HEK293 (cell line): Measurements from ENCODE around the gene CHMP4A.

ENCODE experiments used
- CTCF ChIA-PET: fragments of 350-600 bp; formaldehyde crosslinking; extraction: SDS; loops from one replicate; lab custom pipeline; 2021; ENCODE audit warnings: antibody characterized with exemption; lab: Yijun Ruan, JAX
- POLR2A ChIA-PET: fragments of 300-600 bp; formaldehyde crosslinking; extraction: SDS; loops from one replicate; lab custom pipeline; 2020; ENCODE audit warnings: antibody characterized with exemption, inconsistent platforms; lab: Yijun Ruan, JAX
- H3K27ac ChIP-seq: fragments of 200-500 bp; sonication (Bioruptor generic); 2 replicates; pipeline ENCODE4 v1.5.1; 2014; ENCODE audit warnings: low read depth, low read length, control low read depth, inconsistent platforms; ENCODE audit errors: extremely low read depth
- H3K36me3 ChIP-seq, 2 experiments: fragments of 200-500 bp in 1 of 2; sonication (Bioruptor generic) in 1 of 2; 1 replicate in 1 of 2; 2 replicates in 1 of 2; pipeline ENCODE4 v1.5.1; 2014 to 2017; ENCODE audit warnings: inconsistent platforms in 2 of 2, low read length in 2 of 2; ENCODE audit not compliant: control insufficient read depth in 2 of 2, insufficient read depth in 1 of 2
- H3K4me1 ChIP-seq: fragments of 200-500 bp; sonication (Bioruptor generic); 2 replicates; pipeline ENCODE4 v1.5.1; 2014; ENCODE audit warnings: mild to moderate bottlenecking, low read length, inconsistent platforms; ENCODE audit not compliant: control insufficient read depth, insufficient read depth
- H3K4me3 ChIP-seq: 2 replicates; pipeline ENCODE4 v1.5.1; 2011; ENCODE audit warnings: low read depth, mild to moderate bottlenecking, control low read depth, low read length, moderate library complexity
- H3K9me3 ChIP-seq: fragments of 200-500 bp; sonication (Bioruptor generic); 2 replicates; pipeline ENCODE4 v1.5.1; 2014; ENCODE audit warnings: low read depth, low read length, inconsistent platforms; ENCODE audit not compliant: control insufficient read depth, insufficient read depth
- GLI4 ChIP-seq: fragments of 450-650 bp; formaldehyde crosslinking; IDR thresholded peaks from 2 replicates; pipeline ENCODE4 v1.5.1; 2016; ENCODE audit warnings: missing biosample characterization, missing genetic modification characterization
- GLIS1 ChIP-seq: fragments of 450-650 bp; formaldehyde crosslinking; IDR thresholded peaks from 2 replicates; pipeline ENCODE4 v1.5.1; 2016; ENCODE audit warnings: missing biosample characterization, missing genetic modification characterization
- HOXA7 ChIP-seq: sonication (generic); formaldehyde crosslinking; IDR thresholded peaks from 2 replicates; pipeline ENCODE4 v1.8.1; 2022; ENCODE audit warnings: missing genetic modification reagents, borderline replicate concordance
- KLF9 ChIP-seq: fragments of 450-650 bp; formaldehyde crosslinking; IDR thresholded peaks from 2 replicates; pipeline ENCODE4 v1.5.1; 2016; ENCODE audit warnings: missing biosample characterization, missing genetic modification characterization, low read depth
- PRDM2 ChIP-seq: fragments of 450-650 bp; formaldehyde crosslinking; IDR thresholded peaks from 2 replicates; pipeline ENCODE4 v1.5.1; 2016; ENCODE audit warnings: missing biosample characterization, missing genetic modification characterization, borderline replicate concordance
- TCF7L2 ChIP-seq: IDR thresholded peaks from 2 replicates; pipeline ENCODE4 v1.6.1; 2011; ENCODE audit warnings: low read depth, mild to moderate bottlenecking, inconsistent platforms, low read length, moderate library complexity, borderline replicate concordance
- ZBTB1 ChIP-seq: fragments of 450-650 bp; formaldehyde crosslinking; IDR thresholded peaks from 2 replicates; pipeline ENCODE4 v1.5.1; 2016; ENCODE audit warnings: missing biosample characterization, missing genetic modification characterization
- ZBTB49 ChIP-seq: fragments of 450-650 bp; formaldehyde crosslinking; IDR thresholded peaks from 2 replicates; pipeline ENCODE4 v1.5.1; 2016; ENCODE audit warnings: missing biosample characterization, missing genetic modification characterization, low read depth
- ZFHX2 ChIP-seq: fragments of 450-650 bp; formaldehyde crosslinking; conservative IDR thresholded peaks from 2 replicates; pipeline ENCODE4 v1.5.1; 2016; ENCODE audit warnings: missing biosample characterization, missing genetic modification characterization
- ZNF175 ChIP-seq: fragments of 450-650 bp; formaldehyde crosslinking; IDR thresholded peaks from 2 replicates; pipeline ENCODE4 v1.5.1; 2016; ENCODE audit warnings: missing biosample characterization, missing genetic modification characterization
- ZNF214 ChIP-seq: fragments of 450-650 bp; formaldehyde crosslinking; IDR thresholded peaks from 2 replicates; pipeline ENCODE4 v1.5.1; 2017; ENCODE audit warnings: missing biosample characterization, mild to moderate bottlenecking, missing genetic modification characterization, borderline replicate concordance
- ZNF26 ChIP-seq: fragments of 450-650 bp; formaldehyde crosslinking; IDR thresholded peaks from 2 replicates; pipeline ENCODE4 v1.5.1; 2016; ENCODE audit warnings: missing biosample characterization, missing genetic modification characterization
- ZNF354C ChIP-seq: fragments of 450-650 bp; formaldehyde crosslinking; IDR thresholded peaks from 2 replicates; pipeline ENCODE4 v1.5.1; 2016; ENCODE audit warnings: missing biosample characterization, missing genetic modification characterization, low read depth, borderline replicate concordance
- ZNF561 ChIP-seq: fragments of 450-650 bp; IDR thresholded peaks from 2 replicates; pipeline ENCODE4 v1.5.1; 2018; ENCODE audit warnings: missing biosample characterization, missing genetic modification characterization, borderline replicate concordance
- ZNF571 ChIP-seq: fragments of 450-650 bp; formaldehyde crosslinking; IDR thresholded peaks from 2 replicates; pipeline ENCODE4 v1.5.0; 2017; ENCODE audit warnings: missing biosample characterization, missing genetic modification characterization
- ZNF660 ChIP-seq: fragments of 450-650 bp; IDR thresholded peaks from 2 replicates; pipeline ENCODE4 v1.5.1; 2018; ENCODE audit warnings: missing biosample characterization, mild to moderate bottlenecking, missing genetic modification characterization
- ZNF792 ChIP-seq: fragments of 450-650 bp; formaldehyde crosslinking; IDR thresholded peaks from 2 replicates; pipeline ENCODE4 v1.5.1; 2016; ENCODE audit warnings: missing biosample characterization, missing genetic modification characterization
- ZSCAN4 ChIP-seq: fragments of 450-650 bp; formaldehyde crosslinking; IDR thresholded peaks from 2 replicates; pipeline ENCODE4 v1.5.1; 2017; ENCODE audit warnings: missing biosample characterization, missing genetic modification characterization
- ZSCAN5A ChIP-seq: fragments of 450-650 bp; formaldehyde crosslinking; IDR thresholded peaks from 2 replicates; pipeline ENCODE4 v1.5.1; 2016; ENCODE audit warnings: missing biosample characterization, missing genetic modification characterization

CHMP4A gene

GRCh38 chr14:24184104-24184970 lies 29.0 kb downstream of the CHMP4A start:
- ChIA-PET CTCF (interaction anchor here (2.2 kb wide), 1 partner anchor 23 kb away, joined by 8 read pairs; the partner anchor contains the start of gene IRF9), POLR2A (no interaction called here)
- Histone ChIP-seq H3K27ac (no peak overlapping the region), H3K4me1 (peaks cover 7% of the 10 kb centered on the region; the same call in 1 of the 2 replicates), H3K9me3 (no peaks in the 10 kb centered on the region), H3K4me3 (no peak overlapping the region), H3K36me3 (peaks cover 0 to 85% of the 10 kb centered on the region in 2 experiments; a peak in 2 of 3 replicates)
- TF ChIP-seq ZNF354C (tag by site-specific recombination), result no peak
- no peak for TF ChIP-seq ZNF792 (tag by site-specific recombination)
- no peak for TF ChIP-seq TCF7L2
- no peak for TF ChIP-seq ZSCAN4
- no peak for TF ChIP-seq GLI4
- no peak for TF ChIP-seq ZNF571 (tag by site-specific recombination)
- no peak for TF ChIP-seq PRDM2 (tag by site-specific recombination)
- no peak for TF ChIP-seq ZBTB1 (tag by site-specific recombination)
- no peak for TF ChIP-seq KLF9
- TF ChIP-seq ZNF660 (tag by site-specific recombination), result no peak
- TF ChIP-seq ZFHX2 (tag by site-specific recombination), result no peak
- no peak for TF ChIP-seq HOXA7 (CRISPR knock-in tag)
- no peak for TF ChIP-seq ZNF26 (tag by site-specific recombination)
- no peak for TF ChIP-seq ZNF175 (tag by site-specific recombination)
- no peak for TF ChIP-seq ZSCAN5A (tag by site-specific recombination)
- TF ChIP-seq ZBTB49 (tag by site-specific recombination), result no peak
- TF ChIP-seq GLIS1, result no peak
- TF ChIP-seq ZNF214 (tag by site-specific recombination), result no peak
- no peak for TF ChIP-seq ZNF561 (tag by site-specific recombination)
